ENCODE measurements around the gene ZNF350.
"Not testable (repeated sequence)": the region's sequence is repeated elsewhere in the genome, so short reads cannot be mapped to it uniquely, and the experiment has no call there.

The ZNF350 gene

DNA sequence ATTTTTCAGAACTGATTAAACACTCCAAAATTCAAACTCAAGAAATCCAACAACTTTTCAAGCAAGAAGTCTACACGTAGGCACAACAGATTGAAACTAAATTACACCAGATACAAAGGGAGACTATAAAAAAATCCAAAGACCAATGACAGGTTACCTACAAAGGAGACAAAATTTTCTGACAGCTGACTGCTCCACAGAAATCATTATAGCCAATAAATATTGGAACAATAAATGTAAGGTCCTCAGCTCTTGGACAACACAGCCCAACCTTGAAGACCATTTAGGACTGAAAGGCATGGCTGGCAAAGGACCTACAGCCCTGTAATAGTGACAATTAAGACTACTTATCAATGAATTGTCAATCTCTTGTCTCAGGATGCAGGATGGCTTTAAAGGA is 15.9 kb downstream of the ZNF350 start:
- DNase-seq: no peak

DNA sequence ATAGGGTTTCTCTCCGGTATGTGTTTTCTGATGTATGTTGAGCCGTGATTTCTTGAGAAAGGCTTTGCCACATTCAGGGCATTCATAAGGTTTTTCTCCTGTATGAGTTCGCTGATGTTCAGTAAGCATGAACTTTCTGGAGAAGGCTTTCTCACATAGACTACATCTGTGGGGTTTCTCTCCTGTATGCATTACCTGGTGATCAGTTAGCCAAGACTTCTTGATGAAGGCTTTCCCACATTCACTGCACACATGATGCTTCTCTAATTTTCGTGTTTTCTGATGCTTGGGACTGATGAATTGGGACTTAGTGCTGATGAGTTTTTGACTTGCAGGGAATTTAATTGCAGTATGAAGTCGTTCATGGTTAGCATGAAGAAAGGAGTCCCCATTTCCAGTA is 21.1 kb downstream of the ZNF350 start:
- no peak for DNase-seq

DNA sequence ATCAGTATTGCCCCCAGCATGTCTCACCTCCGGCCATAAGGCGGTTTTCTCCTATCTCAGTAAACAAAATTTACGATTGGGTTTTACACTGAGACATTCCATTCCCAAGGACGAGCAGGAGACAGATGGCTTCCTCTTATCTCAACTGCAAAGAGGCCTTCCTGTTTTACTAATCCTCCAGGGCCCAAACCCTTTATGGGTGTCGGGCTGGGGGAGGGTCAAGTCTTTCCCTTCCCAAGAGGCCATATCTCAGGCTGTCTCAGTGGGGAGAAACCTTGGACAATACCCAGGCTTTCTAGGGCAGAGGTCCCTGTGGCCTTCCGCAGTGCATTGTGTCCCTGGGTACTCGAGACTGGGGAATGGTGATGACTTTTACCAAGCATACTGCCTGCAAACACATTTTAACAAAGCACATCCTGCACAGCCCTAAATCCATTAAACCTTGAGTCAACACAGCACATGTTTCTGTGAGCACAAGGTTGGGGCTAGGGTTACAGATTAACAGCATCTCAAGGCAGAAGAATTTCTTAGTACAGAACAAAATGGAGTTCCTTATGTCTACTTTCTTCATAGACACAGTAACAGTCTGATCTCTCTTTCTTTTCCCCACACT is 25.9 kb downstream of the ZNF350 start:
- DNase-seq: not testable (repeated sequence)

DNA sequence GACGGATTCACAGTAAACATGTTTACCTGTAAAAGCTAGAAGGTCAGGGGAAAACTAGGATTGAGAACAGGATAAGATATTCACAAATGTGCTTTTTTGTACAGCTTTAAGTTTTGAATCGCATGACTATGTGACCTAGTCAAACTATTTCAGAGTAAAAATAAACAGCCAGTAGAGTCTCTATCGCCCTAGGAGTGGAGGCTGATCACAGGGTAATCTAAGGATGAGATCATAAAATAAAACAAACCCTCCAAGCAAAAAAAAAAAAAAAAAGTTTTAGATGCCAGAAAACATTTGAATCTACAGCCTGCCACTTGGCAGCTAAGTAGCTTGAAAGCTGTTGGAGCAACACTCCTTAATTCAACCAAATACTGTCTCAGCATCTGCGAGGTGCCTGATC is 26.8 kb downstream of the ZNF350 start:
- no peak for DNase-seq

DNA sequence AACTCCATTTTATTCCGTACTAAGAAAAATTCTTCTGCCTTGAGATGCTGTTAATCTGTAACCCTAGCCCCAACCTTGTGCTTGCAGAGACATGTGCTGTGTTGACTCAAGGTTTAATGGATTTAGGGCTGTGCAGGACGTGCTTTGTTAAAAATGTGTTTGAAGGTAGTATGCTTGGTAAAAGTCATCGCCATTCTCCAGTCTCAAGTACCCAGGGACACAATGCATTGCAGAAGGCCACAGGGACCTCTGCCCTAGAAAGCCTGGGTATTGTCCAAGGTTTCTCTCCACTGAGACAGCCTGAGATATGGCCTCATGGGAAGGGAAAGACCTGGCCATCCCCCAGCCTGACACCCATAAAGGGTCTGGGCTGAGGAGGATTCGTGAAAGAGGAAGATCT is 28.8 kb downstream of the ZNF350 start:
- DNase-seq: not testable (repeated sequence)

DNA sequence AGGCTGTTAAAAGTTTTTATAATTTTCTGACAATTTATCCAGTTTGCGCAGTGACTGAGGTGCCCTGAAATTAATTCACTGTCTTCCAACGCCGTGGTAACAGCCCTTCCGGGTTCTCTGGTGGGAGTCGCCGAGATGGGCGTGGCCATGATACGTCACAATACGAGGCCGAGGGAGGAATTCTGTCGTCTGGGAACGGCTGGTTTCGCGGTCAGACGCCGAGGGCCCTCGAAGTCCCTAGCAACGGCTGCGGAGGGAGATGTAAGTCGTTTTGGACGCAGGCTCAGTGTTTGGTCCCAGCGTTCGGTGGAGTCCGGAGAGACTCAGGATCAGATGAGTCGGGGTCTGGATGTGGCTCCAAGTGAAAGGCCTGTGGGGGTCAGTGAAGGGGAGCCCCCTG is 37.7 kb downstream of the ZNF350 start:
- no peak for DNase-seq

DNA sequence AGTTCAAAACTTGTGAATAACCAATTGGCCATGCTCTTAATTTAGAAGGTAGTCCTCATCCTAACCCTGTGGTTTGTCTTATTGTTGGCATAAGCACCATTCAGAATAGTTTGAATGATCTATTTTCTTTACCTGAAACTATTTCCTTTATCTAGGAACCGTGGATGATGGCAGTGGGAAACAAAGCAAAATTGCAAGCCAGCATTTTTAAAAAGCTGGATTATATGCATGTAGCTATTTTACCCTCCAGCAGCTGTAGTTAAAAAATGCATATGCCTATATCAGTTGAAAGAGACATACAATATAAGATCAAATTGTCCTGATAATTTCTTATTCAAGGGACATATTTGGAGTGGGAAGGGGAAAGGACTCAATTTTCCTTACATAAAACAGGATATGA is 40.0 kb downstream of the ZNF350 start:
- no peak for DNase-seq

DNA sequence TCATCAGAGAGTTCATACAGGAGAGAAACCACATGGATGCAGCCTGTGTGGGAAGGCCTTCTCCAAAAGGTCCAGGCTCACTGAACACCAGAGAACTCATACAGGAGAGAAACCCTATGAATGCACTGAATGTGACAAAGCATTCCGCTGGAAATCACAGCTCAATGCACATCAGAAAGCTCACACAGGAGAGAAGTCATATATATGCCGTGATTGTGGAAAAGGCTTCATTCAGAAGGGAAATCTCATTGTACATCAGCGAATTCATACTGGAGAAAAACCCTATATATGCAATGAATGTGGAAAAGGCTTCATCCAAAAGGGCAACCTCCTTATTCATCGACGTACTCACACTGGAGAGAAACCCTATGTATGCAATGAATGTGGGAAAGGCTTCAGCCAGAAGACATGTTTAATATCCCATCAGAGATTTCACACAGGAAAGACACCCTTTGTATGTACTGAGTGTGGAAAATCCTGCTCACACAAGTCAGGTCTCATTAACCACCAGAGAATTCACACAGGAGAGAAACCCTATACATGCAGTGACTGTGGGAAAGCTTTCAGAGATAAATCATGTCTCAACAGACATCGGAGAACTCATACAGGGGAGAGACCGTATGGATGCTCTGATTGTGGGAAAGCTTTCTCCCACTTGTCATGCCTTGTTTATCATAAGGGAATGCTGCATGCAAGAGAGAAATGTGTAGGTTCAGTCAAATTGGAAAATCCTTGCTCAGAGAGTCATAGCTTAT is 41.7 kb downstream of the ZNF350 start:
- no peak for DNase-seq

DNA sequence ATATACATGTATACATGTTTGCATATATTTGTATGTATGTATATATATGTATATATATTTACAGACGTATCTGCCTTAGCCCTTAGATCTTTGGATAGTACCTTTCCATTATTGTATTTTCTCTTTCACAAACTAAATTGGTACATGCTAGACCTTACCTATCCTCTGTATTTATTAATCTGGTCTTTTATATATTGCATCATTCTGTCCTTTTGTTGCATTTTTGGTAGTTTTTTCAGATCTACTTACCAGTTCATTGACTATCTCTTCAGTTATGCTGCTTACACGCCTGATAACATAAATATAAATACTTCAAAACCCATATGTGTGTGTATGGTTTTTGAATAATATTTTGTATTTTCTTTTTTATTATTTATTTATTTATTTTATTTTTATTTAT is 47.7 kb downstream of the ZNF350 start:
- no peak for DNase-seq

DNA sequence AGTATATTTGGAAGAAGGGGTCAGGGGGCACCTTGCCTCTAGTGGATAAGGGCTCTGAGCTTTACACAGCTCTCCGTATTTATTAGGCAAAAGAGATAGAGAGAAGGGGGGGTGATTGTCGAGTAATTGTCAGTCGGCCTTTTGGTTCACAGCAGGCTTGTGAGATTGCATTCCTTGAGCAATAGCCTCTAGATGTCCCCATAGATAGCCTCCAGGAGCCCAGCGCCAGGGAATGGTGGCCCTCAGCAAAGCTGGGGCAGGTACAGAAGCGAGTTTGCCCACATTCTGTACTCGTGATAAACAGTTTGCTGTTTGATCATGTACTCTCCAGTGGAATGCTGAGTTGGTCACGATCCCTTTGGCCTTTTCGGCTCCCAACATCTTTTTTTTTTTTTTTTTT is 54.7 kb downstream of the ZNF350 start:
- DNase-seq: no peak

DNA sequence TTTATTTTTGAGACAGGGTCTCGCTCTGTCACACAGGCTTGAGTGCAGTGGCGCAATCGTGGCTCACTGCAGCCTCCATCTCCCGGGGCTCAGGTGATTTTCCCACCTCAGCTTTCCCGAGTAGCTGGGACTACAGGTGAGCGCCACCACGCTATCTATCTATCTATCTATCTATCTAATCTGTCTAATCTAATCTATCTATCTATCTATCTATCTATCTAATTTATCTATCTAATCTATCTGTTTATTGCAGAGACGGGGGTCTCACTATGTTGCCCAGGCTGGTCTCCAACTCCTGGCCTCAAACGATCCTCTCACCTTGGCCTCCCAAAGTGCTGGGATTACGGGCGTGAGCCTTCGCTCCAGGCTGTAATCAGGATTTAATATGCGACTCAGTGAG is 58.8 kb downstream of the ZNF350 start:
- DNase-seq: no peak

DNA sequence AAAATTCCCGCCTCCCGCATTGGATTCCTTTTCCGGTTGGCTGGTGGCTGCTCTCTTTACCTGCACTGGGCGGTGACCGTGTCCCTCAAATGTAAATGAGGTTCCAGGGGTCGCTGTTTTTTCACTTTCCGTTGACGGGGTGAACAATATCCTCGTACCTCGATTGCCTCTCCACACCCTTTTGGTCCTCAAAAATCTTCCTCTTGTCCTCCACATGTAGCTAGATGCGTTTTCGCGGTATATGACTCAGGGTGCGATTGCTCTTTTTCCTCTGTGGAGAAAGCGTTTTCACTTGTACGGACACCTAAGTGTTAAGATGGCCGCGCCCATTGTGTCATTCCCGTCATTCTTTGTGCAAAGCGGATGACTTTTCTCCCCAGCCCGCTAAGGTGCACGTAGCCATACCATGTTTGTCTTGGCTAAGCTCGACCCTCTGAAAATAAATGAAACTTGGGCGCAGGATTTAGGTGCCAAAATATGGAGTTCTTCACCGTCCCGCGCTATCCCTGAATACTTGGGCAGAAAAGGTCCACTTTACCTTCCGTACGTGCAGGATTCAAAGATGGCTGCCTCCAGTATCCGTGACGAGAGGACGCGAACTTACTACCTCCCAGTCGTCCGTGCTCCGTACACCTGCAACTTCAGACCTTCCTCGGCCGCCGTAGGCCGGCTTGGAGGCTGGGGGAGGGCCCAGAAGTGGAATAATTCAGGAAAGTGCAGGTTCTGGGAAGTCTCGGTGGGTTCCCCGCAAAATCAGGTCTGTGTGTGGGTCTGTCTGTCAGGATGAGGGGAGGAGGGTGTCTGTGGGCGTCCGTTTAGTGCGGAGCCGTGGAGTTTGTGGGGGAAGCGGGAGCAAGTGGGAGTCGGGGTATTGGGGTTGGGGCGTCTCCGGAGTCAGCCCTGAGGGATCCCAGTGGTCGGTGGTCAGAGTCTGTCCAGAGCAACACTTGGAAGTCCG is 59.6 kb downstream of the ZNF350 start, which contains the start of gene ZNF613:
Gene ZNF613, plus strand, starts transcription at position 689 of the 958 bp plus-strand sequence. CDS start 8,749 bp downstream, outside the sequence.
- DNase-seq: peak; percentile 71

DNA sequence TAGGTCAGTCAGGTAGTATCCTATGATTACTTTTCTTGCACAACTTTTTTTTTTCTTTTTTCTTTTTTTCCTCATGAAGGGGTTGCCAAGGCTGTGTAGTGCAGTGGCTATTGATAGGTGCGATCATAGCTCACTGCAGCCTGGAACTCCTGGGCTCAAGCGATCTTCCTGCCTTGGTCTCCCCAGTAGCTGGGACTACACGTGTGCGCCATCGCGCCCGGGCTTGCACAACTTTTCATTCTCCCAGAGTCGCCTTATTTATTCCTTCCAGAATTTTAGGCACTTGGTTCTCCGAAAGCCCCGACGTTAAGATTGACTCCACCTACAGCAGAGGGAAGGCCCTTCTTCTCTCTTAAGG is 60.2 kb downstream of the ZNF350 start:
- DNase-seq: no peak

DNA sequence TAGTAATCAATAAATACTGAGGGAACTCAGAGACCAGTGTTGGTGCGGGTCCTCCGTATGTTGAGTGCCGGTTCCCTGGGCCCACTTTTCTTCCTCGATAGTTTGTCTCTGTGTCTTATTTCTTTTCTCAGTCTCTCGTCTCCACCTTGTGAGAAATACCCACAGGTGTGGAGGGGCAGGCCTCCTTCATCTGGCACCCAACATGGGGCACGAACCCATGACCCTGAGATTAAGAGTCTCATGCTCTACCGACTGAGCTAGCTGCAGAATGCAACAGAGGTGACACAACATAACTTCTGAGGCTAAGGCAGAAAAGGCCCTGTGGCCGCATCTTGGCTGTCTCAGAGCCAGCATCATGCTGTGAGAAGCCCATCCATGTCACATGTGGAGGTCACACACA is 64.7 kb downstream of the ZNF350 start:
- no peak for DNase-seq

DNA sequence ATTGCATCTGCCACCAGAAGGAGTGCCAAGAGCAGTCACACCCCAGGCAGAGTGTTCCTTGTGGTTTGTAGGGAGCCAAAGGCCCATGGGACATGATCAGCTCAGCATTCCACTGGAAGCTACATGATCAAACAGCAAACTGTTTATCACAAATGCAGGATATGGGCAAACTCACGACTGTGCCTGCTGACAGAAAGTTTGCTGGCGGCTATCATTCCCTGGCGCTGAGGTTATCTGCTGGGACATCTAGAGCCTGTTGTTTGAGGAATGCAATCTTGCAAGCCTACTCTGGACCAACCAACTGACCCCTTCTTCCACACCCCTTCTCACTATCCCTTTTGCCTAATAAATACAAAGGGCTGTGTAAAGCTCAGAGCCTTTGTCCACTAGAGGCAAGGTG is 67.0 kb downstream of the ZNF350 start:
- DNase-seq: no peak

DNA sequence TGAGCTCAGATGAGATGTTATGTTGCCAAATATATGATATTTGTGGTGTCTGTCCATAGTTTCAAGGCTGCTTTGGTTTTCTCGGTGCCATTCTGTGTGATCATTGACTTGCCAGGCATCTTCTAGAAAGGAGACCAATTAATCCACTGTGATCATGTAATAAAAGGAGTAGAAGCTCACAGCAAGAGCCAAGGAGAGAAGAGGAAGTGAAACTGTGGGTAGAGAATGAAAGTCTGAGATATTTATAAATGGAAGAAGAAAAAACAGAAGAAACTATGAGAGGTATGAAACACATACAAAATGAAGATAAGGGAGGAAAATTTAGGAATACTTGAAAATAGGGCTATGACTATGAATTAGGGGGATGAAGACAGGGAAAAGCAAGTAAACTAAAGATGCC is 70.5 kb downstream of the ZNF350 start:
- no peak for DNase-seq

DNA sequence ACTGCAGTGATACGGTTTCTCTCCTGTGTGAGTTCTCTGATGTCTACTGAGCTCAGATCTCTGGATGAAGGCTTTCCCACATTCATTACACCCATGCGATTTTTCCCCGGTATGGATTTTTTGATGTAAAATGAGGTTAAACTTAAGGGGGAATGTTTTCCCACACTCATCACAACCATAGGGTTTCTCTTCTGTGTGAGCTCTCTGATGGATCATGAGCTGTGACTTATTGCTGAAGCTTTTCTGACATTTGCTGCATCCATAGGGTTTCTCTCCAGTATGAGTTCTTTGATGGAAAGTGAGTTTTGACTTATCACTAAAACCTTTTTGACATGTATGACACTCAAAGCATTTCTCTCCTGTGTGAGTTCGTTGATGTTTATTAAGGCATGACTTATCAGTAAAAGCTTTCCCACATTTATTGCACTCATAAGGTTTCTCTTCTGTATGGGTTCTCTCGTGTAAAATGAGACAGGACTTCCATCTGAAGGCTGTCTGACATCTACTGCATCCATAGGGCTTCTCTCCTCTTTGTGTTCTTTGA is 71.2 kb downstream of the ZNF350 start:
- DNase-seq: no peak

All from GOT3 (cell line).